Measurements from ENCODE around the gene FRRS1. TPM values are rescaled to one million over a fixed set of nuclear protein-coding genes. Genes with fewer than 3 reads are reported as not detected.

Gene FRRS1
- total RNA-seq, 1 experiment from 2014 or later: 39.1 TPM

GRCh38 chr1:99680270-99680669 is 86.2 kb downstream of the FRRS1 start:
- Mint-ChIP-seq H3K4me3 (ENCODE audit: low read depth, unreplicated experiment) (no peak overlapping the region), H3K27ac (ENCODE audit: unreplicated experiment) (no peak overlapping the region), H3K9me3 (ENCODE audit: low read depth, unreplicated experiment) (no peaks in the 10 kb centered on the region), H3K27me3 (ENCODE audit: unreplicated experiment) (no peaks in the 10 kb centered on the region), H3K4me1 (ENCODE audit: low read depth, unreplicated experiment) (peaks cover 9% of the 10 kb centered on the region), H3K36me3 (ENCODE audit: insufficient read depth, unreplicated experiment) (peaks cover 5% of the 10 kb centered on the region)
- CTCF ChIA-PET: no interaction called here
- DNase-seq: no peak
- BruUV-seq (replicated peaks): no TSS peak
- TF ChIP-seq CTCF (IDR thresholded peaks at IDR 0.05; ENCODE audit: unreplicated experiment): no peak
- intact Hi-C loops (cut with micrococcal nuclease; ENCODE audit: unreplicated experiment): no loop called here

DNA sequence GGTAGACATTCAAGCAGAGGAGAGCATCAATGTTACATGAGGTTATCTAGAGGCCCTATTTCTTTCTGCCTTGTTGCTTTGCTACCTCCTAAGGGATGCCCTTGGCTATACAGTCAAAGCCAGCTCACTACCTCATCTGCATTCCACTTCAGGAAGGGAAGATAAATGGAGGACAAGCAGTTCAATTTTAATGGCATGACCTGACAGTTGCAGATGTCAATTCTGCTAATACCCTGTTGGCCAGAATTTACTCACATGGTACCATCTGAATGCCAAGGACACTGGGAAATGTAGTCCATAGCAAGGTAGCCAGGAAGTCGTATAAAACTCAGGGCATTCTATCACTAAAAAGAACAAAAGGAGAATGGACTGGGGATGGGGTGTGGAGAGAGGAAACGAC is 89.0 kb downstream of the FRRS1 start:
- H3K4me1 Mint-ChIP-seq (ENCODE audit: low read depth, unreplicated experiment): no peaks in the 10 kb centered on the region
- no peak for TF ChIP-seq CTCF (IDR thresholded peaks at IDR 0.05; ENCODE audit: unreplicated experiment)
- peaks cover 8% of the 10 kb centered on the region for H3K36me3 Mint-ChIP-seq (ENCODE audit: insufficient read depth, unreplicated experiment)
- intact Hi-C loops (cut with micrococcal nuclease; ENCODE audit: unreplicated experiment): no loop called here
- no peak for DNase-seq
- H3K9me3 Mint-ChIP-seq (ENCODE audit: low read depth, unreplicated experiment): no peaks in the 10 kb centered on the region
- CTCF ChIA-PET: no interaction called here
- H3K4me3 Mint-ChIP-seq (ENCODE audit: low read depth, unreplicated experiment): no peak overlapping the region
- no peak overlapping the region for H3K27ac Mint-ChIP-seq (ENCODE audit: unreplicated experiment)
- no TSS peak for BruUV-seq (replicated peaks)
- H3K27me3 Mint-ChIP-seq (ENCODE audit: unreplicated experiment): no peaks in the 10 kb centered on the region

- H3K4me1 Mint-ChIP-seq (ENCODE audit: low read depth, unreplicated experiment): no peaks in the 10 kb centered on the region
- H3K4me3 Mint-ChIP-seq (ENCODE audit: low read depth, unreplicated experiment): no peak overlapping the region
- intact Hi-C loops (cut with micrococcal nuclease; ENCODE audit: unreplicated experiment): no loop called here
- H3K27me3 Mint-ChIP-seq (ENCODE audit: unreplicated experiment): no peaks in the 10 kb centered on the region
- TF ChIP-seq CTCF (IDR thresholded peaks at IDR 0.05; ENCODE audit: unreplicated experiment): no peak
- BruUV-seq (replicated peaks): no TSS peak
- no peak overlapping the region for H3K27ac Mint-ChIP-seq (ENCODE audit: unreplicated experiment)
- no peaks in the 10 kb centered on the region for H3K9me3 Mint-ChIP-seq (ENCODE audit: low read depth, unreplicated experiment)
- peaks cover 5% of the 10 kb centered on the region for H3K36me3 Mint-ChIP-seq (ENCODE audit: insufficient read depth, unreplicated experiment)
- no peak for DNase-seq
- CTCF ChIA-PET: no interaction called here
Measured at GRCh38 chr1:99676876-99677275, 89.6 kb downstream of the FRRS1 start.

- DNase-seq: no peak
- H3K27ac Mint-ChIP-seq (ENCODE audit: unreplicated experiment): no peak overlapping the region
- peaks cover 5% of the 10 kb centered on the region for H3K36me3 Mint-ChIP-seq (ENCODE audit: insufficient read depth, unreplicated experiment)
- no peaks in the 10 kb centered on the region for H3K4me1 Mint-ChIP-seq (ENCODE audit: low read depth, unreplicated experiment)
- H3K4me3 Mint-ChIP-seq (ENCODE audit: low read depth, unreplicated experiment): no peak overlapping the region
- intact Hi-C loops (cut with micrococcal nuclease; ENCODE audit: unreplicated experiment): no loop called here
- CTCF ChIA-PET: no interaction called here
- H3K27me3 Mint-ChIP-seq (ENCODE audit: unreplicated experiment): no peaks in the 10 kb centered on the region
- BruUV-seq (replicated peaks): no TSS peak
- H3K9me3 Mint-ChIP-seq (ENCODE audit: low read depth, unreplicated experiment): no peaks in the 10 kb centered on the region
- TF ChIP-seq CTCF (IDR thresholded peaks at IDR 0.05; ENCODE audit: unreplicated experiment): no peak
Measured at GRCh38 chr1:99675994-99676393, 90.4 kb downstream of the FRRS1 start.

DNA sequence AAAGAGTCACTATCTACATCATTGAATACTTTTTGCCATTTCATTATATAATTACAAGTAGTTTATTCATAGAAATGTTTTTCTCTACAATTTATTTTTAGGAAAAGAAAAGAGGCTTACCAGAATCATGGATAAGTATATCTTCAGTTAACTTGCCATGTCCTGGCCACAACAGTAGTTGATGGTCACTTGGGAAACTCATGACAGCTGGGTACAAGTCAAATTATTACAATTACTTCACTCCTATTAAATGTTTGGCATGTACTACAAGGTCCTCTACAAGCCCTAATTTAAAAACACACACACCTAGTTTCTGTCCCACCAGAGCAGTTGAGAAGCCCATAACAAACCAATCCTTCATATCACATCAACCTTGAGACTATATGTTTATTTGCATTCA is 91.1 kb downstream of the FRRS1 start:
- Mint-ChIP-seq H3K4me1 (ENCODE audit: low read depth, unreplicated experiment) (no peaks in the 10 kb centered on the region), H3K27me3 (ENCODE audit: unreplicated experiment) (no peaks in the 10 kb centered on the region), H3K36me3 (ENCODE audit: insufficient read depth, unreplicated experiment) (peaks cover 5% of the 10 kb centered on the region), H3K9me3 (ENCODE audit: low read depth, unreplicated experiment) (no peaks in the 10 kb centered on the region), H3K27ac (ENCODE audit: unreplicated experiment) (no peak overlapping the region), H3K4me3 (ENCODE audit: low read depth, unreplicated experiment) (no peak overlapping the region)
- CTCF ChIA-PET: no interaction called here
- intact Hi-C loops (cut with micrococcal nuclease; ENCODE audit: unreplicated experiment): no loop called here
- no TSS peak for BruUV-seq (replicated peaks)
- TF ChIP-seq CTCF (IDR thresholded peaks at IDR 0.05; ENCODE audit: unreplicated experiment): no peak
- DNase-seq: no peak
